CD4-positive, alpha-beta T cell treated with Interleukin-15 for 4 hours (primary cell): ENCODE data around the gene SUSD5.

Experiments
- DNase-seq: peaks from one replicate; pipeline ENCODE4 v3.0.0-alpha.2; 2020; ENCODE audit warnings: low spot score

Gene SUSD5

GRCh38 chr3:33218446-33219174 is at the start of gene SUSD5:
TSS of gene SUSD5 (minus strand) at chr3:33218810. CDS start at chr3:33218797, 13 bp downstream.
- no peak for DNase-seq

- DNase-seq: no peak
Observed at GRCh38 chr3:33260104-33260503, 41.5 kb upstream of the SUSD5 start.

- DNase-seq: no peak
Observed at GRCh38 chr3:33256249-33256648, 37.6 kb upstream of the SUSD5 start.

- DNase-seq: no peak
Observed at GRCh38 chr3:33250712-33251111, 32.1 kb upstream of the SUSD5 start.

GRCh38 chr3:33246786-33247185 is 28.2 kb upstream of the SUSD5 start:
- no peak for DNase-seq

- no peak for DNase-seq
Observed at GRCh38 chr3:33240261-33240660, 21.7 kb upstream of the SUSD5 start.

- no peak for DNase-seq
Observed at GRCh38 chr3:33238923-33239322, 20.3 kb upstream of the SUSD5 start.

- no peak for DNase-seq
Observed at GRCh38 chr3:33237439-33237838, 18.8 kb upstream of the SUSD5 start.

- DNase-seq: no peak
Observed at GRCh38 chr3:33236005-33236404, 17.4 kb upstream of the SUSD5 start.

GRCh38 chr3:33233884-33234283 is 15.3 kb upstream of the SUSD5 start:
- no peak for DNase-seq

GRCh38 chr3:33231756-33232465 is 13.3 kb upstream of the SUSD5 start:
- DNase-seq: no peak

- no peak for DNase-seq
Observed at GRCh38 chr3:33229947-33230346, 11.3 kb upstream of the SUSD5 start.

- no peak for DNase-seq
Observed at GRCh38 chr3:33229066-33229465, 10.5 kb upstream of the SUSD5 start.

- DNase-seq: no peak
Observed at GRCh38 chr3:33221241-33221640, 2.6 kb upstream of the SUSD5 start.

GRCh38 chr3:33219175-33219487 is 521 bp upstream of the SUSD5 start:
- no peak for DNase-seq

- no peak for DNase-seq
Observed at GRCh38 chr3:33217866-33218445, 654 bp downstream of the SUSD5 start.

GRCh38 chr3:33215739-33216138 is 2.9 kb downstream of the SUSD5 start:
- DNase-seq: no peak

GRCh38 chr3:33212406-33212805 is 6.2 kb downstream of the SUSD5 start:
- DNase-seq: no peak

- no peak for DNase-seq
Observed at GRCh38 chr3:33211444-33211843, 7.2 kb downstream of the SUSD5 start.

- no peak for DNase-seq
Observed at GRCh38 chr3:33209357-33209756, 9.3 kb downstream of the SUSD5 start.

- DNase-seq: no peak
Observed at GRCh38 chr3:33202711-33203457, 15.7 kb downstream of the SUSD5 start.

- DNase-seq: no peak
Observed at GRCh38 chr3:33201195-33201594, 17.4 kb downstream of the SUSD5 start.

- DNase-seq: no peak
Observed at GRCh38 chr3:33196538-33196937, 22.1 kb downstream of the SUSD5 start.
